IPS DF 6.9 (cell line): ENCODE data around the gene PLAAT2.
"Not testable (repeated sequence)": the region's sequence is repeated elsewhere in the genome, so short reads cannot be mapped to it uniquely, and the experiment has no call there.

Source experiments
- DNase-seq: peaks from one replicate; pipeline ENCODE4 v3.0.0-alpha.2; 2013; ENCODE audit warnings: low read depth, low spot score
- H3K27ac ChIP-seq: one replicate; pipeline ENCODE4 v1.5.1; 2013; ENCODE audit warnings: low read length, control low read depth
- H3K27me3 ChIP-seq: 2 replicates; pipeline ENCODE4 v1.6.1; 2013; ENCODE audit warnings: mild to moderate bottlenecking, low read length; ENCODE audit not compliant: control insufficient read depth, insufficient read depth
- H3K36me3 ChIP-seq: 2 replicates; pipeline ENCODE4 v1.6.1; 2013; ENCODE audit warnings: low read length; ENCODE audit not compliant: control insufficient read depth, insufficient read depth
- H3K4me1 ChIP-seq: 2 replicates; pipeline ENCODE4 v1.6.1; 2013; ENCODE audit warnings: low read length; ENCODE audit not compliant: control insufficient read depth, insufficient read depth
- H3K4me3 ChIP-seq: 2 replicates; pipeline ENCODE4 v1.5.1; 2013; ENCODE audit warnings: mild to moderate bottlenecking, low read length
- H3K9me3 ChIP-seq: 2 replicates; pipeline ENCODE4 v1.6.1; 2013; ENCODE audit warnings: low read length, inconsistent platforms; ENCODE audit not compliant: control insufficient read depth, insufficient read depth
- WGBS: extraction: QIAGEN DNeasy Blood & Tissue Kit; methylation state at CpG from one replicate; pipeline ENCODE4 v1.1.7; 2013; ENCODE audit warnings: mixed read lengths, missing lambda C conversion rate; ENCODE audit not compliant: insufficient read length, insufficient coverage; 5-methylcytosine and 5-hydroxymethylcytosine counted together

The PLAAT2 gene

DNA sequence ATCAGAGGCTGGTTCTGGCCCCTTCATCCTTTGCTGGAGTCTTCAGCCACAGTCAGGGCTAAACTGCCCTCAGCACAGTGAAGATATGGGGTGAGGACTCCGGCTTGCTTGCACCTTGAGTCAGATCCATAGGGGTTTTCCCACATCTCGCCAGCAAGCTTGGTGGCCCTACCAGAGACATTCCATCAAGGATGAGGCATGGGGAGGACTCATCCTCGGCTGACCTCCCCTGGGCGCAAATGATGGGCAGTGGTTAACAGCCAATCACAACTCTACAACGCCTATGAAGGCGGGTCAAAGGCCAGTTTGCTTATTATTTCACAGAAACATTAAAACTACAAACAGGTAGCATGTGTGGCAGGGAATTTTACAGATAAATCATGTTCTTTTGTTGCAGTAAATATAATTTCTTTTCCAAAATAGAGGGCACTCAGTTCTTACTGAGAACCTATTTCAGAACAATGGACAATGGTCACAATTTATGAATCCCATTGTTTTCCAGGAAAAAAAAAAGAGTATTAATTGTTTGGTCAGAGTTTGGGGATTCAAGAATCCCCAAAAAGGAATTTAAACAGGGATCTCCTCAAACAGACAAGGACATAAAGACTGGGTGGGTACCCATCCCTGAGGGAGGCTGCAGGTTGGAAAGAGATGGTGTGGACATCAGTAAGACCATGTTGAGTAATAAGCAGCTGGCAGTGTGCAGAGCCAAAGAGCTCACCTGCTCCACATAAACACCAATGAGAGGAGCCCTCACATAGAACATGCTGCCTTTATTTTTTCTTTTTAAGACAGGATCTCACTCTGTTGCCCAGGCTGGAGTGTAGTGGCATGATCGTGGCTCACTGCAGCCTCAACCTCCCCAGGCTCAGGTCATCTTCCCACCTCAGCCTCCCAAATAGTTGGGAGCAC is 36.3 kb upstream of the PLAAT2 start:
- no CpG with 5 or more reads among the region's 7 CpGs for WGBS

GRCh38 chr11:63598556-63598955 is 35.4 kb upstream of the PLAAT2 start:
- WGBS, result 100% methylated on average over 2 of the region's 4 CpGs
- Histone ChIP-seq H3K4me3 (no peak overlapping the region), H3K36me3 (peaks cover 11% of the 10 kb centered on the region; the same call in 1 of the 2 replicates), H3K27ac (no peak overlapping the region), H3K9me3 (no peaks in the 10 kb centered on the region), H3K4me1 (0 out of 2 replicates have a peak, but pooled peaks cover 2% of the 10 kb centered on the region), H3K27me3 (no peaks in the 10 kb centered on the region)
- no peak for DNase-seq

More for the DNA sequence above, 36.3 kb upstream of the PLAAT2 start:
- no peak for DNase-seq
- no peak overlapping the region for H3K27ac ChIP-seq
- H3K9me3 ChIP-seq, result no peaks in the 10 kb centered on the region
- H3K4me3 ChIP-seq, result no peak overlapping the region
- H3K4me1 ChIP-seq, result 0 out of 2 replicates have a peak, but pooled peaks cover 2% of the 10 kb centered on the region
- H3K27me3 ChIP-seq, result no peaks in the 10 kb centered on the region
- H3K36me3 ChIP-seq, result peaks cover 11% of the 10 kb centered on the region; the same call in 1 of the 2 replicates

- Histone ChIP-seq H3K36me3 (peaks cover 11% of the 10 kb centered on the region; the same call in 1 of the 2 replicates), H3K9me3 (no peaks in the 10 kb centered on the region), H3K4me3 (no peak overlapping the region), H3K27ac (no peak overlapping the region), H3K4me1 (no peaks in the 10 kb centered on the region), H3K27me3 (no peaks in the 10 kb centered on the region)
- DNase-seq, result no peak
- WGBS, result no CpG with 5 or more reads among the region's 4 CpGs
Observed at GRCh38 chr11:63595296-63595695, 32.1 kb upstream of the PLAAT2 start.

GRCh38 chr11:63592975-63593395 is 29.8 kb upstream of the PLAAT2 start:
- H3K36me3 ChIP-seq, result peaks cover 9% of the 10 kb centered on the region
- H3K27me3 ChIP-seq, result no peaks in the 10 kb centered on the region
- no CpG with 5 or more reads among the region's 4 CpGs for WGBS
- no peaks in the 10 kb centered on the region for H3K9me3 ChIP-seq
- no peak overlapping the region for H3K27ac ChIP-seq
- H3K4me1 ChIP-seq, result no peaks in the 10 kb centered on the region
- no peak for DNase-seq
- no peak overlapping the region for H3K4me3 ChIP-seq

GRCh38 chr11:63590024-63590788 is 27.0 kb upstream of the PLAAT2 start:
- Histone ChIP-seq H3K27ac (no peak overlapping the region), H3K4me3 (no peak overlapping the region), H3K9me3 (no peaks in the 10 kb centered on the region), H3K36me3 (peaks cover 3% of the 10 kb centered on the region), H3K27me3 (no peaks in the 10 kb centered on the region), H3K4me1 (no peaks in the 10 kb centered on the region)
- WGBS, result no CpG with 5 or more reads among the region's 18 CpGs
- DNase-seq, result no peak

GRCh38 chr11:63589000-63589399 is 25.8 kb upstream of the PLAAT2 start:
- Histone ChIP-seq H3K27ac (no peak overlapping the region), H3K27me3 (no peaks in the 10 kb centered on the region), H3K36me3 (peaks cover 3% of the 10 kb centered on the region), H3K9me3 (no peaks in the 10 kb centered on the region), H3K4me1 (no peaks in the 10 kb centered on the region), H3K4me3 (no peak overlapping the region)
- no CpG with 5 or more reads among the region's 3 CpGs for WGBS
- no peak for DNase-seq

GRCh38 chr11:63586451-63587166 is 23.4 kb upstream of the PLAAT2 start:
- DNase-seq, result no peak
- Histone ChIP-seq H3K4me3 (no peak overlapping the region), H3K4me1 (no peaks in the 10 kb centered on the region), H3K27ac (no peak overlapping the region), H3K27me3 (no peaks in the 10 kb centered on the region), H3K36me3 (peaks cover 10% of the 10 kb centered on the region), H3K9me3 (no peaks in the 10 kb centered on the region)
- no CpG with 5 or more reads among the region's 6 CpGs for WGBS

DNA sequence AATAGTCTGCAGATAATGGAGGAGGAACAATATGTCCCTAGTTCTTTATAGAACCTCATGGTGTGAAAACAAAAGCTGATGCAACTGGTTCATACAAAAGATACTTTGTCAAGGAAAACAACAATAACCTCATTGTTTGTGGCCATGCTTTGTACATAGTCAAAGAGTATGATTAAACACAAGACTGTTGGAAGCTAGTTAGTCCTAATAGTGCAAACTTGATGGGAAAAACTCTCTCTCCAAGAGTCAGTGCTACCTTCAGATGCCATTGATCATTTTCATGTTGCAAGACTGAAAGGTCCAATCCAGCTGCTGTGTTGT is 20.1 kb upstream of the PLAAT2 start:
- Histone ChIP-seq H3K9me3 (no peaks in the 10 kb centered on the region; the same call in none of the 2 replicates), H3K27me3 (no peaks in the 10 kb centered on the region), H3K4me1 (no peaks in the 10 kb centered on the region), H3K27ac (no peak overlapping the region), H3K4me3 (no peak overlapping the region), H3K36me3 (peaks cover 16% of the 10 kb centered on the region; the same call in 1 of the 2 replicates)
- no peak for DNase-seq

DNA sequence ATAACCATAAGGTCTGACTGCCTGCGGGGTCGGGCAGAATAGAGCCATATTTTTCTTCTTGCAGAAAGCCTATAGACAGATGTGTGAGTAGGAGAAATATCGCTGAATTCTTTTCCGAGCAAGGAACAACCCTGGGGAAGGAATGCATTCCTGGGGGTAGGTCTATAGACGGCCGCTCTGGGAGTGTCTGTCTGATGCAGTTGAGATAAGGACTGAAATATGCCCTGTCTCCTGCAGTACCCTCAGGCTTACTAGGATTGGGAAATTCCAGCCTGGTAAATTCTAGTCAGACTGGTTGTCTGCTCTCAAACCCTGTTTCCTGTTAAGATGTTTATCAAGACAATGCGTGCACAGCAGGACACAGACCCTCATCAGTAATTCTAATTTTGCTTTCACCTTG is 18.0 kb upstream of the PLAAT2 start:
- H3K27ac ChIP-seq, H3K4me3 ChIP-seq, H3K27me3 ChIP-seq, DNase-seq, H3K9me3 ChIP-seq, H3K4me1 ChIP-seq: not testable (repeated sequence)
- WGBS, result no CpG with 5 or more reads among the region's 7 CpGs
- H3K36me3 ChIP-seq, result peaks cover 16% of the 10 kb centered on the region; the same call in 1 of the 2 replicates

GRCh38 chr11:63578882-63579281 is 15.7 kb upstream of the PLAAT2 start:
- not testable (repeated sequence) for H3K9me3 ChIP-seq, H3K27me3 ChIP-seq, DNase-seq, H3K27ac ChIP-seq, H3K4me1 ChIP-seq, H3K4me3 ChIP-seq
- peaks cover 16% of the 10 kb centered on the region; the same call in 1 of the 2 replicates for H3K36me3 ChIP-seq
- WGBS, result no CpG with 5 or more reads among the region's 3 CpGs
